22Rv1 (cell line): Measurements from ENCODE around the gene WNT2B.

Experiments used
- CTCF ChIP-seq: fragments of 450-650 bp; IDR thresholded peaks from 2 replicates; pipeline ENCODE4 v1.5.1; 2017; ENCODE audit warnings: mild to moderate bottlenecking
- ZFX ChIP-seq: fragments of 450-650 bp; IDR thresholded peaks from 2 replicates; pipeline ENCODE4 v1.6.1; 2017; ENCODE audit warnings: antibody characterized with exemption, borderline replicate concordance

- TF ChIP-seq CTCF (no peak), ZFX (no peak)
These were observed 32.5 kb downstream of the WNT2B start for GRCh38 chr1:112541299-112541698.
